Uterus (tissue), 2 donors: Measurements from ENCODE around the gene PKMYT1.

Source experiments
- POLR2A ChIP-seq, 2 donors: fragments of 450-650 bp; IDR thresholded peaks; one replicate each; pipeline ENCODE4 v1.6.1; 2016; ENCODE audit warnings: antibody characterized with exemption in 2 of 2, mild to moderate bottlenecking in 1 of 2, moderate library complexity in 1 of 2
- TF ChIP-seq, protein P1 (sequence below), 4 experiments: fragments of 200-600 bp in 2 of 4; fragments of 450-650 bp in 2 of 4; sonication (generic) in 2 of 4; IDR thresholded peaks; one replicate each; pipeline ENCODE4 v1.5.1; 2016 to 2019; ENCODE audit warnings: antibody characterized with exemption in 4 of 4, mild to moderate bottlenecking in 2 of 4, moderate library complexity in 1 of 4

DNA sequence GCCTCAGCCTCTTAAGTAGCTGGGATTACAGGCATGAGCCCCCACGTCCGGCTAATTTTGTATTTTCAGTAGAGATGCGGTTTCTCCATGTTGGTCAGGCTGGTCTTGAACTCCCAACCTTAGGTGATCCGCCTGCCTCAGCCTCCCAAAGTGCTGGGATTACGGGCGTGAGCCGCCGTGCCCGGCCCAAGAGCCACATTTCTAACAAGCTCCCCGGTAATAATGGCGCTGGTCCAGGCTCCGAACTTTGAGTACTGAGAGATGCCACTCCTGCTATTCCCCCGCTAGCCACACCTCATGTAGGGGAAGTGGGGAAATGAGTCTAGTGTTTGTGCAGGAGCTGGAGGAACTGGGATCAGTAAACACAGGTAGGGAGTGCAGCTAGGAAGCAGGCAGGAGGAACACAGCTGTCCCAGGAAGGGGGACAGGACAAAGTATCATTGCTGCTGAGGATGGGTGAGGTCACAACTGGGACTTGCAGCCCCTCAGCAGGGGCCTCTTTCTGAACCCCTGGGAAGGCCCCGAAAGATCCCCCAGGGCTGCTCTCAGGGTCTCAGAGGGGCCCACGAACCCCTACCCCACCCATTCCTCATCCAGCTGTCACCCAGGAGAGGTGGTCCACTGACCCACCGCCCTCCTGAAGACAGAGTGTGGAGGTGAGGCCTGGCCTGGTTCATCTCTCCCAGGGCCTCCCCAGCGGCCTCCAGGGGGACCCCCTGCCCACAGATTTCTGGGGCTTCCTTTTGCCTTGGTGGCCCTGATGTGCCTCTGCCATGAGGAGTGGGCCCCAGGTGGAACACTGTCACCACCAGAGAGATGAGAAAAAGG lies 19.8 kb downstream of the PKMYT1 start:
- TF ChIP-seq, protein P1, sequence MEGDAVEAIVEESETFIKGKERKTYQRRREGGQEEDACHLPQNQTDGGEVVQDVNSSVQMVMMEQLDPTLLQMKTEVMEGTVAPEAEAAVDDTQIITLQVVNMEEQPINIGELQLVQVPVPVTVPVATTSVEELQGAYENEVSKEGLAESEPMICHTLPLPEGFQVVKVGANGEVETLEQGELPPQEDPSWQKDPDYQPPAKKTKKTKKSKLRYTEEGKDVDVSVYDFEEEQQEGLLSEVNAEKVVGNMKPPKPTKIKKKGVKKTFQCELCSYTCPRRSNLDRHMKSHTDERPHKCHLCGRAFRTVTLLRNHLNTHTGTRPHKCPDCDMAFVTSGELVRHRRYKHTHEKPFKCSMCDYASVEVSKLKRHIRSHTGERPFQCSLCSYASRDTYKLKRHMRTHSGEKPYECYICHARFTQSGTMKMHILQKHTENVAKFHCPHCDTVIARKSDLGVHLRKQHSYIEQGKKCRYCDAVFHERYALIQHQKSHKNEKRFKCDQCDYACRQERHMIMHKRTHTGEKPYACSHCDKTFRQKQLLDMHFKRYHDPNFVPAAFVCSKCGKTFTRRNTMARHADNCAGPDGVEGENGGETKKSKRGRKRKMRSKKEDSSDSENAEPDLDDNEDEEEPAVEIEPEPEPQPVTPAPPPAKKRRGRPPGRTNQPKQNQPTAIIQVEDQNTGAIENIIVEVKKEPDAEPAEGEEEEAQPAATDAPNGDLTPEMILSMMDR (IDR thresholded peaks at IDR 0.05): no peak
- no peak for TF ChIP-seq POLR2A (IDR thresholded peaks at IDR 0.05)
